Uterus (tissue), 2 donors: ENCODE data around the gene USP21.
A peak's percentile ranks its signal among the peaks of the same experiment; 100 is the strongest.

Source experiments
- CTCF ChIP-seq, 4 experiments: fragments of 200-600 bp in 2 of 4; fragments of 450-650 bp in 2 of 4; sonication (generic) in 2 of 4; IDR thresholded peaks; one replicate each; pipeline ENCODE4 v1.5.1; 2016 to 2019; ENCODE audit warnings: antibody characterized with exemption in 4 of 4, mild to moderate bottlenecking in 2 of 4, moderate library complexity in 1 of 4
- POLR2A ChIP-seq, 2 donors: fragments of 450-650 bp; IDR thresholded peaks; one replicate each; pipeline ENCODE4 v1.6.1; 2016; ENCODE audit warnings: antibody characterized with exemption in 2 of 2, mild to moderate bottlenecking in 1 of 2, moderate library complexity in 1 of 2

- TF ChIP-seq CTCF (IDR thresholded peaks at IDR 0.05) (peak in 1 of 4 experiments; percentile 2), POLR2A (IDR thresholded peaks at IDR 0.05) (peak; percentile 51 to 73)
Observed at GRCh38 chr1:161177112-161177935, 18.0 kb downstream of the USP21 start, which contains the start of gene B4GALT3.
